GM21737 (cell line): ENCODE results near the gene OR5A1.
"Not testable (repeated sequence)": the region's sequence is repeated elsewhere in the genome, so short reads cannot be mapped to it uniquely, and the experiment has no call there.

ENCODE experiments used
- ATAC-seq: cut with Tn5 transposase; IDR thresholded peaks from one replicate; pipeline ENCODE4 v1.9.1; 2021; ENCODE audit warnings: mild to moderate bottlenecking, moderate library complexity; ENCODE audit not compliant: unreplicated experiment

OR5A1 gene

DNA sequence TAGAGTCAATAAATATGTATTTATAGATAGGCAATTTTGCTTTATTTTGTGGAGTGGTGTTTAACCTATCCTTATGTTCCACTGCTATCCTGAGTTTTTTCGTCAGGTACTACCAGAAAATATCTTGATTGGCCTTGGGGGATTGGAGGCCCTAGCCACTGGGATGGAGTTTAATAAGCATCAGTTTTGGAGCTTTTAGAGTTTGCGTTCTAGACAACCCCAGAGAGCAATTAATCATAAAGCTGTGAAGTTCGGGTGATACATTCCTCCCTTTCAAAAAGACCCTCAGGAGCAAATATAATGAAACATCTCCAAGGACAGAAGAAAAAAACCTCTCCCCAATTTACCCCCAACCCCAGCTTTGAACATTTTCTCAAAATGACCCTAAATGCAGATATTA lies at the start of gene OR5A1:
TSS of gene OR5A1 (plus strand) at position 301 of the 400 bp plus-strand sequence. CDS start 6,700 bp downstream, outside the sequence.
- ATAC-seq: no peak

DNA sequence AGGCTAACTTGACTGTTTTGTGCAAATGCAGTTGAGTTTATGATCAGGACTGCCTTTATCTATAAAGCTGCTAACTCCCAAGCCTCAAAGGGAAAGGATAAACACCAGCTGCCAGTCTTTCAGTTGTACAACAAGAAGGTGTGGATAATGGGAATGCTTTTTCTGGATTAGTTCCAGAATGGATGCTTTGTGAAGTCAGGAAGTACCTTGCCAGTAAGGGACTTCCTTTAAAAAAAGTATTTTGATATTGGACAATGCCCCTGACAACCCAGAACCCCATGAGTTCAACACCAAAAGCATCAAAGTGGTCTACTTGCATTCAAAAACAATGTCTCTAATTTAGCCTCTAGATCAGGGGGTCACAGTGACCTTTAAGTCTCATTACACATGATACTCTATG lies 42.1 kb upstream of the OR5A1 start:
- ATAC-seq: no peak

GRCh38 chr11:59400461-59401261 lies 35.6 kb upstream of the OR5A1 start:
- no peak for ATAC-seq

DNA sequence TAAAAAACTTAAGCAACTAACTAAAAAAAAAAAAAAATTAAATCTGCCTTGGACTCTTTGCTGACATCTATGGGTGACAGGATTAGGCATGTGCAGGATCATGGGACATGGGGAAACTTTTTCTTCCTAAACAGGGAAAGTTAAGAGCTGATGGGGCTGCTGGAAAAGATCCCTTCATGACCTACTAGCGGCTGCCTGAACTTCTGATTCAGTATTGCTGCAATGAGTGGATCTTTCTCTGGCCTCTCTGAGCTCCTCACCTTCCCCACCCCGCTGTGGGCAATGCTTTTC lies 35.1 kb upstream of the OR5A1 start:
- ATAC-seq: no peak

DNA sequence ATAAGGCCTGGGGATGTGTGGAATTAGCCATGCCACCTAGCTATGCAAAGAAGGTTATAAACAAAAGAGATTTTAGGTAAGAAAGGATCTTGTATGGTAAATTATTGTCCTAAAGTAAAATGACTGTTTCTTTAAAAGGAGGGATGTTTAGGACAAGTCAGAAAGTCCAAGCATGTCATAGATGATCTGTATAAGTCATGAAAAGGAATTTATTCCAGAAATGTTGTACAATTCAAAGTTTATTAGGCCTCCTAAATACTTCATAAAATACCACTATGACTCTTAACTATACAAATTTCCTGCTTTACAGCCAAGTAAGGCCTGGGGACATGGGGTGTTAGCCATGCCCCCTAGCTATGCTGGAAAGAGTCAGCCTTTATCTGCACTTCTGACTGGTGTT lies 32.7 kb upstream of the OR5A1 start:
- no peak for ATAC-seq

DNA sequence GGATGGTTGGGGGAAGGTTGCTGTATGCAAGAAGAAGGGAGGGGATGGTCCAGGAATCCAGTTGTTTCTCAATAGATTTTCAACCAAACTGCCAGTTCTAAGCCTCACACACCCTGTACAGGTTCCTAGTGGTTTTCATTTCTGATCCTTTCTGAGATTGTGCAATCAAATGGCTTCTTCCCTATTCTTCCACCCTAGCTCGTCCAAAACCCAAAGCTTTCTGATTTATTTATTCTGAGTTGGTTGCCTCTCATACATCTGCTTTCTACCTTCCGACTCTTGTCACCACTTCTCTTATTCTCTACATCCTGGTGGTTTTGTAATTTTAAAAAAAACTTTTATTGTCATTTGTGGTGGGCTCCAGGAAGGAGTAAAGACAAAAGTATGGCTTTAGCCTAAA lies 22.6 kb upstream of the OR5A1 start:
- no peak for ATAC-seq

DNA sequence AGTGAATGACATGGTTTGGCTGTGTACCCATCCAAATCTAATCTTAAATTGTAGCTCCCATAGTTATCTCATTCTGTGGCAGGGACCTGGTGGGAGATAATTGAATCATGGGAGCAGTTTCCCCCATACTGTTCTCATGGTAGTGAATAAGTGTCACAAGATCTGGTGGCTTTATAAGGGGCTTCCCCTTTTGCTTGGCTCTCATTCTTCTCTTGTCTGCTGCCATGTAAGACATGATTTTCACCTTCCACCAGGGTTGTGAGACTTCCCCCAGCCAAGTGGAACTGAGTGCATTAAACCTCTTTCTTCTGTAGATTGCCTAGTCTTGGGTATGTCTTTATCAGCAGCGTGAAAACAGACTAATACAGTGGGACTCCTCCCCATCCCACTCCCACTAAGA lies 21.2 kb upstream of the OR5A1 start:
- no peak for ATAC-seq

DNA sequence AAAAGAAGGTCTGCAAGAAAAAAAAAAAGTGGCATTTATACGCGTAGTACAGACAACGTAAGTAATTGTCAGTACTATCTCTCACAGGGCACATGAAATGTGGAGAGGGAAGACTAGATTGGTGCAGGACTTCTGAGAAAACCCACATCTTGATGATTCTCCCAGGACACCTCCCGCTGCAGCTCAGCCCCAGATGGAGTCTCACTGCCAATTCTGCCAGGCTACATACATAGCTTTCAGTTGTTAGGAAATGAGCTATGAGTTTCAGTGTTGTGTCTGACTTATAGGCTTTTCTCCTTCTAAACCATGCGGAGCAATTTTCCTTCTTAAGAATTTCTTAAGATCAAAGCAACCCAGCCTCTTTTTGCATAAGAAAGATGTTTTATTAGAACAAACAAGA lies 19.7 kb upstream of the OR5A1 start:
- no peak for ATAC-seq

GRCh38 chr11:59417023-59417422 lies 19.2 kb upstream of the OR5A1 start:
- no peak for ATAC-seq

- ATAC-seq: no peak
Measured at GRCh38 chr11:59418156-59418555, 18.1 kb upstream of the OR5A1 start.

GRCh38 chr11:59423835-59424234 lies 12.4 kb upstream of the OR5A1 start:
- no peak for ATAC-seq

- no peak for ATAC-seq
Measured at GRCh38 chr11:59425131-59425530, 11.1 kb upstream of the OR5A1 start.

DNA sequence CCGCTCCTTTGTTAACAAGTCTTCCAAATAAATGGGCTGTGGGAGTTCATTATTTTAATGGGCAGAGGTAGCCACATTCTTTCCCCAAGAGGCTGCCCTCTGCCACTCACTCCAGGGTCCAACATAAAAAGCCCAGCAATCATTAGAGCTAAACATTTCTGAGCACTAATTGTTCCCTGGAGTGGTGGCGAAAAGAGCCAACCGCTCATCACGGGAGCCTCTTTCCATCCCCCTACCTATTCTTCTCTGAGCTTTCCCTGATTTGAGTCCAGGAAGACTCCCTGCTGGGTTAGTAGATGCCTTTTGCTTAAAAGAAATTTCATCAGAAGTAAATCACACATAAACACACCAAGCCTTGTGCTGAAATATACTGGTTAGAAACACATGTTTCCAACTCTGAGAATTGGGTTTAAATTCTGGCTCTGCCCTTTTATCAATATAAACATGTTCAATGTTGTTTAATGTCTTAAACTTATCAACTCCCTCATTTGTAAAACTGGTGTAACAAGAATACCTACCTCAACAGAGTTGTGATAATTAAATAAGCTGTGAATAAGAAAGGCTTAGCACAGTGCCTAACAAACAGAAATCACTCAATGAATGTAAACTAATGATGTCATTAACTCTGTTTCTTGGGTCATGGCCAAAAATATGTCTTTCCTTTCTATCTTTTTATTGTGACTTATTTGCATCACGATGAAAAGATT lies 9.8 kb upstream of the OR5A1 start, which contains the start of gene OR5A2:
TSS of gene OR5A2 (minus strand) at position 53 of the 707 bp plus-strand sequence. CDS start 3,460 bp downstream, outside the sequence.
- no peak for ATAC-seq

- ATAC-seq: no peak
Measured at GRCh38 chr11:59427068-59427382, 9.2 kb upstream of the OR5A1 start.

- no peak for ATAC-seq
Measured at GRCh38 chr11:59429924-59430516, 6.2 kb upstream of the OR5A1 start.

DNA sequence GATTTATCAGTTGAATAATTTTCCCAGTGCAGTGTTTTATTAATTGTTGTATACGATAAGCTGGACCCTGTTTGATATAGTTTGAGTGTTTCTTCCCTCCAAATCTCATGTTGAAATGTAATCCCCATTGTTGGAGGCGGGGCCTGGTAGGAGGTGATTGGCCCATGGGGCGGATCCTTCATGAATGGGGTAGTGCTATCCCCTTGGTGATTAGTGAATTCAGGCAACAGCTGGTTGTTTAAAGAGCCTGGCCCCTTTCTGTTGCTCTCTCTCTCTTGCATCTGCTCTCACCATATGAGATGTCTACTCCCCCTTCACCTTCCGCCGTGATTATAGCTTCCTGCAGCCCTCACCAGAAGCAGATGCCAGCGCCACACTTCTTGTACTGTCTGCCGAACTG lies 1.5 kb downstream of the OR5A1 start:
- no peak for ATAC-seq

- not testable (repeated sequence) for ATAC-seq
Measured at GRCh38 chr11:59445624-59446023, 9.4 kb downstream of the OR5A1 start.

DNA sequence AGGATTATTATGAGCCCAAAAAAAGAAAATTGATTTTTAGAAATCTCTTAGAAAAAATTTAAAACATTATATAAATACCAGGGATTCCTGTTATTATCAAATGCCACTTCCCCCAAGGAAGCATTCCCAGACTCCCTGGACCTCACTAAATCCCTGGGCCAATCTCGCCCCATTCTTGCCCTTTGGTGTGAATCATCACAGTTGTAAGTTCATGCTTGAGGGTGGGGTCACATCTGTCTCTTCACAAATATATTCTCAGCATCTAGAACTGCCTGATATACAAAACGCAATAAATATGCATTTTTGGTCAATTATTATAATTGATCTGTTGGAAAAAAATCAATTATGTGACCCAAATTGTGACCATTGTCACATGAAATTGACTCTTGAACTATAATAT lies 12.2 kb downstream of the OR5A1 start:
- no peak for ATAC-seq

DNA sequence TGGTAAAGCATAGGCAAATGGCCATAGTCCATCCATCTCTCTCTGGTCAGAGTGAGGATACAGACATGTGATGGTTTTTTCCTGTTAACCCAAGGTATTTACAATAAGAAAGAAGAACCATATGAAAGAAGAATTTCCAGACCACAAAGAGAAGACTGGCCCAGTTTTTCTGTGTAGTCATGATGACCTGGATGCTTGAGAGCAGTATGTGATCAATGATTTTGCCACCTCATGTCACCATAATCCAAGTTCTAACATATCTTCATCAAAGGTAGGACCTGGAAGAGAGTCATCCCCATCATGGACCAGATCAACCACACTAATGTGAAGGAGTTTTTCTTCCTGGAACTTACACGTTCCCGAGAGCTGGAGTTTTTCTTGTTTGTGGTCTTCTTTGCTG lies 20.4 kb downstream of the OR5A1 start, which contains the start of gene OR4D6:
TSS of gene OR4D6 (plus strand) at position 301 of the 400 bp plus-strand sequence. CDS start at position 301, 0 bp downstream.
- no peak for ATAC-seq

DNA sequence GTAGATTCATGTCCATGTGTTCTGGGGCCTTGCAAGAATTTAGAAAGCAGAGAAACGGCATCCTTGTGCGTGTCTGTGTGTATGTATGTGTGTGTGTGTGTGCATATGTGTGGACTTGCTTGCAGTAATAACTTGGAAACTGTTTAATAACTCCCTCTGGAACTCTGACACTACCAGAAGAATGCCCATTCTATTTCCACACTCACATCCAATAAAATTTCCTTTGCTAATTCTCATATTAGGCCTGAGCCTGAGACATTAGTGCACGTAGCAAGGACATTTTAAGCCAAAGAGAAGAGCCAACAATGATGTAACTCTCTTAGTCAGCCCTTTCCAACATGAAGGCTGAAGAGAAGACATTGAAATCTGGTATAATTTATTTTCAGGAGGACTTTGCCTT lies 23.6 kb downstream of the OR5A1 start:
- ATAC-seq: no peak

DNA sequence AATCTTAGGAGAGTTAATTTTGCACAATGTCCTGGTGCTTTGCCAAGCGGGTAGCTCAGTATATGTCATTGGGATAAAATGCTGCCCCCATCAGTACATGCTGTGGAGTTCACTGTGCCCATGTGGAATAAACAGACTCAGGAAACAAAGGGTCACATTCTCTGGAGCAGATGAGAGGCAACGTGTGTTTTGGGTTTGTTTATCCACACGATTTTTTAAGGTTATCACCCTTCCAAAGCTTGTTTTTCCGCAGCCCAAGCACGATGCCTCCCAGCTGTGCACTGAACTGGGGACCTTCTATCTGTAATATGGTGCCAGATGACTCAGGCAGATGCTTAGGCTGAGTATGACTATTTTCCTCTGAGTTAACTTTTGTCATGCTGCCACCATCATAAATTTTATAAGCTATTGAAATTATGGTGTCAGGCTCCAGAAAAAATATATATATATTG lies 26.9 kb downstream of the OR5A1 start:
- ATAC-seq: no peak

GRCh38 chr11:59473015-59473414 lies 36.7 kb downstream of the OR5A1 start, which contains the start of gene OR4D10:
Gene OR4D10 (plus strand): TSS chr11:59473315. CDS start chr11:59477430, 4,115 bp downstream.
- no peak for ATAC-seq
